Measurements from ENCODE around the gene DPH6.

The DPH6 gene

GRCh38 chr15:35496585-35496984 lies 49.4 kb downstream of the DPH6 start:
- DNase-seq (ENCODE audit: low read depth in 1 of 2, low spot score in 1 of 2), result no peak

GRCh38 chr15:35495080-35495479 lies 50.9 kb downstream of the DPH6 start:
- in situ Hi-C loops (cut with HindIII; ENCODE audit: low pct_unique_long_range_greater_than_20kb, low sequenced_read_pairs), result no loop called here
- DNase-seq (ENCODE audit: low read depth in 1 of 2, low spot score in 1 of 2), result no peak

More at GRCh38 chr15:35496585-35496984, 49.4 kb downstream of the DPH6 start:
- TF ChIP-seq JUND (IDR thresholded peaks at IDR 0.05; ENCODE audit: low read depth), result no peak
- in situ Hi-C loops (cut with HindIII; ENCODE audit: low pct_unique_long_range_greater_than_20kb, low sequenced_read_pairs), result no loop called here

GRCh38 chr15:35491999-35492398 lies 54.0 kb downstream of the DPH6 start:
- DNase-seq (ENCODE audit: low read depth in 1 of 2, low spot score in 1 of 2), result no peak
- no peak for TF ChIP-seq JUND (IDR thresholded peaks at IDR 0.05; ENCODE audit: low read depth)
- in situ Hi-C loops (cut with HindIII; ENCODE audit: low pct_unique_long_range_greater_than_20kb, low sequenced_read_pairs), result no loop called here

More at GRCh38 chr15:35495080-35495479, 50.9 kb downstream of the DPH6 start:
- no peak for TF ChIP-seq JUND (IDR thresholded peaks at IDR 0.05; ENCODE audit: low read depth)

GRCh38 chr15:35491173-35491572 lies 54.8 kb downstream of the DPH6 start:
- in situ Hi-C loops (cut with HindIII; ENCODE audit: low pct_unique_long_range_greater_than_20kb, low sequenced_read_pairs), result no loop called here
- no peak for DNase-seq (ENCODE audit: low read depth in 1 of 2, low spot score in 1 of 2)
- TF ChIP-seq JUND (IDR thresholded peaks at IDR 0.05; ENCODE audit: low read depth), result no peak

GRCh38 chr15:35490511-35490910 lies 55.5 kb downstream of the DPH6 start:
- in situ Hi-C loops (cut with HindIII; ENCODE audit: low pct_unique_long_range_greater_than_20kb, low sequenced_read_pairs), result no loop called here
- DNase-seq (ENCODE audit: low read depth in 1 of 2, low spot score in 1 of 2), result no peak
- TF ChIP-seq JUND (IDR thresholded peaks at IDR 0.05; ENCODE audit: low read depth), result no peak

- in situ Hi-C loops (cut with HindIII; ENCODE audit: low pct_unique_long_range_greater_than_20kb, low sequenced_read_pairs), result no loop called here
- DNase-seq (ENCODE audit: low read depth in 1 of 2, low spot score in 1 of 2), result no peak
- TF ChIP-seq JUND (IDR thresholded peaks at IDR 0.05; ENCODE audit: low read depth), result no peak
These were observed 58.5 kb downstream of the DPH6 start for GRCh38 chr15:35487417-35487816.

- no peak for TF ChIP-seq JUND (IDR thresholded peaks at IDR 0.05; ENCODE audit: low read depth)
- in situ Hi-C loops (cut with HindIII; ENCODE audit: low pct_unique_long_range_greater_than_20kb, low sequenced_read_pairs), result no loop called here
- DNase-seq (ENCODE audit: low read depth in 1 of 2, low spot score in 1 of 2), result no peak
These were observed 59.7 kb downstream of the DPH6 start for GRCh38 chr15:35486296-35486695.

- no peak for TF ChIP-seq JUND (IDR thresholded peaks at IDR 0.05; ENCODE audit: low read depth)
- DNase-seq (ENCODE audit: low read depth in 1 of 2, low spot score in 1 of 2), result no peak
- in situ Hi-C loops (cut with HindIII; ENCODE audit: low pct_unique_long_range_greater_than_20kb, low sequenced_read_pairs), result no loop called here
These were observed 60.6 kb downstream of the DPH6 start for GRCh38 chr15:35485411-35485810.

GRCh38 chr15:35484231-35484945 lies 61.6 kb downstream of the DPH6 start:
- in situ Hi-C loops (cut with HindIII; ENCODE audit: low pct_unique_long_range_greater_than_20kb, low sequenced_read_pairs), result no loop called here
- DNase-seq (ENCODE audit: low read depth in 1 of 2, low spot score in 1 of 2), result peak in 1 of 2 experiments; percentile 24
- TF ChIP-seq JUND (IDR thresholded peaks at IDR 0.05; ENCODE audit: low read depth), result no peak

- DNase-seq (ENCODE audit: low read depth in 1 of 2, low spot score in 1 of 2), result peak in 1 of 2 experiments; percentile 14
- TF ChIP-seq JUND (IDR thresholded peaks at IDR 0.05; ENCODE audit: low read depth), result no peak
- in situ Hi-C loops (cut with HindIII; ENCODE audit: low pct_unique_long_range_greater_than_20kb, low sequenced_read_pairs), result no loop called here
These were observed 64.0 kb downstream of the DPH6 start for GRCh38 chr15:35481992-35482391.

- no peak for DNase-seq (ENCODE audit: low read depth in 1 of 2, low spot score in 1 of 2)
- in situ Hi-C loops (cut with HindIII; ENCODE audit: low pct_unique_long_range_greater_than_20kb, low sequenced_read_pairs), result no loop called here
- TF ChIP-seq JUND (IDR thresholded peaks at IDR 0.05; ENCODE audit: low read depth), result no peak
These were observed 64.9 kb downstream of the DPH6 start for GRCh38 chr15:35481064-35481463.

- in situ Hi-C loops (cut with HindIII; ENCODE audit: low pct_unique_long_range_greater_than_20kb, low sequenced_read_pairs), result no loop called here
- TF ChIP-seq JUND (IDR thresholded peaks at IDR 0.05; ENCODE audit: low read depth), result no peak
- DNase-seq (ENCODE audit: low read depth in 1 of 2, low spot score in 1 of 2), result no peak
These were observed 66.5 kb downstream of the DPH6 start for GRCh38 chr15:35479423-35479822.

- in situ Hi-C loops (cut with HindIII; ENCODE audit: low pct_unique_long_range_greater_than_20kb, low sequenced_read_pairs), result no loop called here
- no peak for TF ChIP-seq JUND (IDR thresholded peaks at IDR 0.05; ENCODE audit: low read depth)
- no peak for DNase-seq (ENCODE audit: low read depth in 1 of 2, low spot score in 1 of 2)
These were observed 68.4 kb downstream of the DPH6 start for GRCh38 chr15:35477312-35478262.

Measured in T47D (cell line).